NCI-H1092 (cell line): ENCODE data around the gene WDR18.

Experiments used
- DNase-seq: peaks from one replicate; lab custom pipeline; 2025; lab: John Stamatoyannopoulos, UW

WDR18 gene

GRCh38 chr19:991932-992669 lies 8.0 kb downstream of the WDR18 start:
- DNase-seq, result no peak

- no peak for DNase-seq
These were observed 8.5 kb downstream of the WDR18 start for GRCh38 chr19:992670-993055.

GRCh38 chr19:993361-993830 lies 9.3 kb downstream of the WDR18 start:
- DNase-seq, result no peak

- DNase-seq, result no peak
These were observed 9.8 kb downstream of the WDR18 start for GRCh38 chr19:993831-994393.

GRCh38 chr19:994516-994915 lies 10.4 kb downstream of the WDR18 start:
- DNase-seq, result no peak

- peak; percentile 74 for DNase-seq
These were observed 11.1 kb downstream of the WDR18 start for GRCh38 chr19:995051-995827.

GRCh38 chr19:996051-996838 lies 12.1 kb downstream of the WDR18 start:
- peak; percentile 62 for DNase-seq

GRCh38 chr19:998064-998463 lies 13.9 kb downstream of the WDR18 start:
- no peak for DNase-seq

- DNase-seq, result no peak
These were observed 15.2 kb downstream of the WDR18 start for GRCh38 chr19:999379-999719.

GRCh38 chr19:1000095-1000494 lies 15.9 kb downstream of the WDR18 start, which contains the start of gene GRIN3B:
TSS of gene GRIN3B (plus strand) at chr19:1000419. CDS start at chr19:1000438, 19 bp downstream.
- DNase-seq, result no peak

GRCh38 chr19:1000591-1001537 lies 16.7 kb downstream of the WDR18 start:
- no peak for DNase-seq

GRCh38 chr19:1001538-1002166 lies 17.5 kb downstream of the WDR18 start:
- DNase-seq, result no peak

- no peak for DNase-seq
These were observed 18.5 kb downstream of the WDR18 start for GRCh38 chr19:1002600-1002999.

GRCh38 chr19:1003283-1003682 lies 19.1 kb downstream of the WDR18 start:
- DNase-seq, result no peak

- DNase-seq, result no peak
These were observed 20.2 kb downstream of the WDR18 start for GRCh38 chr19:1004204-1004802.

- no peak for DNase-seq
These were observed 20.9 kb downstream of the WDR18 start for GRCh38 chr19:1004803-1005664.

- DNase-seq, result no peak
These were observed 22.7 kb downstream of the WDR18 start for GRCh38 chr19:1006711-1007398.

- no peak for DNase-seq
These were observed 23.5 kb downstream of the WDR18 start for GRCh38 chr19:1007399-1008251.
